Endothelial cell of umbilical vein (primary cell): ENCODE results near the gene LNPK. TPM values are rescaled to one million over a fixed set of nuclear protein-coding genes. Genes with fewer than 3 reads are reported as not detected.

Experiments
- BruUV-seq: library from RNA; stranded (reverse); fragments of 400-500 nt; replicated peaks from 2 replicates; lab custom pipeline; 2021; lab: Mats Ljungman, UMichigan
- CTCF ChIA-PET: fragments of 300-600, 350-600 bp; sonication (Branson Sonifier 250); formaldehyde crosslinking; loops from one replicate; lab custom pipeline; 2021; ENCODE audit warnings: antibody characterized with exemption, inconsistent platforms; lab: Charles Lee
- POLR2A ChIA-PET: fragments of 300-600, 350-600 bp; sonication (Branson Sonifier 250); formaldehyde crosslinking; loops from one replicate; lab custom pipeline; 2021; ENCODE audit warnings: antibody characterized with exemption, inconsistent platforms; lab: Charles Lee
- DNase-seq: peaks from one replicate; pipeline ENCODE4 v3.0.0-alpha.2; 2011; ENCODE audit warnings: low read depth, low spot score
- FAIRE-seq: peaks from 2 replicates; lab custom pipeline; 2011; peaks lifted over from hg19 to GRCh38; lab: Jason Lieb, UNC
- H2AFZ ChIP-seq: 2 replicates; pipeline ENCODE4 v1.6.0; 2012; ENCODE audit warnings: low read depth, low read length, control low read depth, inconsistent platforms
- H3K27ac ChIP-seq: 2 replicates; pipeline ENCODE4 v1.5.1; 2011; ENCODE audit warnings: low read depth, mild to moderate bottlenecking, control low read depth, low read length, moderate library complexity; ENCODE audit not compliant: insufficient read depth
- H3K27me3 ChIP-seq, 2 experiments: 2 replicates each; pipeline versions ENCODE4 v1.6.0 to v1.6.1; 2011; ENCODE audit warnings: low read length in 2 of 2, mixed read lengths in 1 of 2; ENCODE audit not compliant: control insufficient read depth in 2 of 2, insufficient read depth in 2 of 2
- H3K36me3 ChIP-seq, 2 experiments: 2 replicates in 1 of 2; 3 replicates in 1 of 2; pipeline ENCODE4 v1.5.1; 2011; ENCODE audit warnings: low read length in 2 of 2, mild to moderate bottlenecking in 1 of 2, moderate library complexity in 1 of 2; ENCODE audit not compliant: control insufficient read depth in 2 of 2, insufficient read depth in 2 of 2; ENCODE audit errors: extremely low read depth in 1 of 2
- H3K4me1 ChIP-seq: 3 replicates; pipeline ENCODE4 v1.5.1; 2011; ENCODE audit warnings: mild to moderate bottlenecking, low read length; ENCODE audit not compliant: control insufficient read depth, insufficient read depth; ENCODE audit errors: extremely low read depth
- H3K4me2 ChIP-seq: 2 replicates; pipeline ENCODE4 v1.6.1; 2011; ENCODE audit warnings: low read length, control low read depth, mixed read lengths; ENCODE audit not compliant: insufficient read depth
- H3K4me3 ChIP-seq, 3 experiments: fragments of 200-600 bp in 1 of 3; sonication (generic), shearing (Covaris generic) in 1 of 3; replicated peaks in 1 of 3; 2 replicates each; pipeline ENCODE4 v1.5.1; 2011 to 2016; ENCODE audit warnings: control low read depth in 3 of 3, low read length in 3 of 3, mild to moderate bottlenecking in 2 of 3, inconsistent platforms in 1 of 3, low read depth in 1 of 3, moderate library complexity in 1 of 3; ENCODE audit not compliant: insufficient read depth in 1 of 3
- H3K79me2 ChIP-seq: 2 replicates; pipeline ENCODE4 v1.6.0; 2012; ENCODE audit warnings: low read length, inconsistent platforms; ENCODE audit not compliant: control insufficient read depth, insufficient read depth
- H3K9ac ChIP-seq: replicated peaks from 2 replicates; pipeline ENCODE3; 2011; ENCODE audit warnings: low read length, control low read depth; ENCODE audit not compliant: insufficient read depth; ENCODE audit errors: extremely low read depth
- H3K9me1 ChIP-seq: replicated peaks from 3 replicates; pipeline ENCODE4 v1.6.0; 2011; ENCODE audit warnings: mild to moderate bottlenecking, low read length; ENCODE audit not compliant: control insufficient read depth, insufficient read depth; ENCODE audit errors: extremely low read depth
- H3K9me3 ChIP-seq: replicated peaks from 2 replicates; pipeline ENCODE4 v1.5.1; 2012; ENCODE audit warnings: low read length, inconsistent platforms; ENCODE audit not compliant: control insufficient read depth, insufficient read depth
- H4K20me1 ChIP-seq: replicated peaks from 2 replicates; pipeline ENCODE3; 2011; ENCODE audit warnings: mild to moderate bottlenecking, low read length; ENCODE audit not compliant: control insufficient read depth, insufficient read depth; ENCODE audit errors: extremely low read depth
- CTCF ChIP-seq, 2 donors: IDR thresholded peaks; 1 replicate in 1 of 2; 2 replicates in 1 of 2; pipeline ENCODE4 v1.5.1; 2011; ENCODE audit warnings: low read length in 2 of 2, mild to moderate bottlenecking in 2 of 2, moderate library complexity in 2 of 2, control low read depth in 1 of 2, inconsistent platforms in 1 of 2, low read depth in 1 of 2; ENCODE audit not compliant: insufficient read depth in 1 of 2; ENCODE audit errors: extremely low read depth in 1 of 2
- EZH2 ChIP-seq: IDR thresholded peaks from 2 replicates; pipeline ENCODE4 v1.6.1; 2012; ENCODE audit warnings: borderline replicate concordance, low read depth, mild to moderate bottlenecking, moderate library complexity, low read length, inconsistent platforms; ENCODE audit not compliant: severe bottlenecking
- FOS ChIP-seq: IDR thresholded peaks from 2 replicates; pipeline ENCODE4 v1.6.1; 2011; ENCODE audit warnings: mild to moderate bottlenecking, low read length, moderate library complexity, borderline replicate concordance; ENCODE audit not compliant: insufficient read depth
- GATA2 ChIP-seq: IDR thresholded peaks from 2 replicates; pipeline ENCODE4 v1.7.0; 2011; ENCODE audit warnings: low read depth, mild to moderate bottlenecking, moderate library complexity, mixed read lengths, low read length; ENCODE audit not compliant: insufficient read length, insufficient read depth
- JUN ChIP-seq: IDR thresholded peaks from 2 replicates; pipeline ENCODE4 v1.6.1; 2011; ENCODE audit warnings: borderline replicate concordance, low read depth; ENCODE audit not compliant: insufficient read length, insufficient read depth
- MAX ChIP-seq: IDR thresholded peaks from 2 replicates; pipeline ENCODE4 v1.6.1; 2011; ENCODE audit not compliant: insufficient read depth, insufficient read length
- MYC ChIP-seq: IDR thresholded peaks from one replicate; pipeline ENCODE4 v1.6.1; 2011; ENCODE audit warnings: mild to moderate bottlenecking, low read depth, low read length
- POLR2A ChIP-seq: IDR thresholded peaks from 2 replicates; pipeline ENCODE4 v1.6.1; 2012; ENCODE audit warnings: low read depth, mild to moderate bottlenecking, control low read depth, low read length
- POLR2AphosphoS5 ChIP-seq: IDR thresholded peaks from 2 replicates; pipeline ENCODE4 v1.6.1; 2012; ENCODE audit warnings: low read depth, mild to moderate bottlenecking, control low read depth, low read length, moderate library complexity; ENCODE audit not compliant: insufficient read depth
- dilution Hi-C: fragments of 300-500 bp; cut with MboI; formaldehyde crosslinking; loops from one replicate; pipeline ENCODE4 v1.15.0; 2019; ENCODE audit warnings: low sequenced_read_pairs; ENCODE audit not compliant: extremely low pct_ligation_motif_present
- intact Hi-C: fragments of 100-400 bp; cut with micrococcal nuclease; formaldehyde crosslinking; loops from one replicate; pipeline ENCODE4 v1.10.0; 2022
- polyA plus RNA-seq, 4 experiments: library from polyadenylated mRNA; depleted of rRNA in 3 of 4; stranded (reverse) in 3 of 4; unstranded in 1 of 4; fragments of >200 nt; gene quantifications; 2 replicates each; pipeline versions ENCODE4 v1.2.1 to v1.2.3, GENCODE V29; 2011 to 2012; ENCODE audit warnings: missing spikeins in 1 of 4
- total RNA-seq: library from RNA; stranded (reverse); gene quantifications from 2 replicates; pipeline ENCODE4 v1.2.3, GENCODE V29; 2021

LNPK gene
- total and polyA plus RNA-seq, 2 donors (not counting 3 experiments of a cell fraction or from before 2014, with no cell fraction given), result 2.4 to 11.2 TPM

GRCh38 chr2:175929850-175930249, 72.2 kb downstream of the LNPK start:
- FAIRE-seq (no peak), DNase-seq (no peak)
- H3K9ac ChIP-seq, result no peak overlapping the region
- H3K27me3 ChIP-seq, result no peaks in the 10 kb centered on the region
- H3K36me3 ChIP-seq, result no peaks in the 10 kb centered on the region
- no peaks in the 10 kb centered on the region for H3K79me2 ChIP-seq
- no peak overlapping the region for H2AFZ ChIP-seq
- dilution Hi-C loops (no loop called here), intact Hi-C loops (no loop called here)
- ChIA-PET POLR2A (no interaction called here), CTCF (interaction anchor here (0.9 kb wide), 1 partner anchor 8 kb away, joined by 3 read pairs; no protein-coding TSS in a partner anchor)
- no peaks in the 10 kb centered on the region for H4K20me1 ChIP-seq
- H3K4me1 ChIP-seq, result peaks cover 7% of the 10 kb centered on the region
- no peaks in the 10 kb centered on the region for H3K9me3 ChIP-seq
- H3K4me3 ChIP-seq, result no peak overlapping the region
- H3K9me1 ChIP-seq, result no peaks in the 10 kb centered on the region
- BruUV-seq, result no TSS peak
- no peak overlapping the region for H3K4me2 ChIP-seq
- no peak for TF ChIP-seq JUN
- no peak for TF ChIP-seq POLR2AphosphoS5
- no peak for TF ChIP-seq FOS
- no peak for TF ChIP-seq POLR2A
- TF ChIP-seq GATA2, result no peak
- no peak for TF ChIP-seq MYC
- TF ChIP-seq EZH2, result no peak
- TF ChIP-seq MAX, result no peak
- no peak for TF ChIP-seq CTCF (IDR thresholded peaks at IDR 0.05; ENCODE audit: extremely low read depth in 1 of 2, insufficient read depth in 1 of 2, low read depth in 1 of 2, low read length in 2 of 2)
- peak overlapping the region; percentile 29 for H3K27ac ChIP-seq
